SU-DHL-6 (cell line): ENCODE results near the gene PTGIS.

Experiments used
- CTCF ChIP-seq: fragments of 200-600 bp; sonication (generic); IDR thresholded peaks from one replicate; pipeline ENCODE4 v1.5.1; 2017; ENCODE audit warnings: antibody characterized with exemption, mild to moderate bottlenecking, low read length, moderate library complexity; ENCODE audit not compliant: insufficient read depth, poor library complexity, severe bottlenecking
- EZH2phosphoT487 ChIP-seq: fragments of 200-600 bp; sonication (generic), shearing (Covaris generic); conservative IDR thresholded peaks from 2 replicates; pipeline ENCODE4 v1.6.1; 2018; ENCODE audit warnings: mild to moderate bottlenecking, antibody characterized with exemption, low read length, moderate library complexity, mixed read lengths

- TF ChIP-seq CTCF = no peak
- no peak for TF ChIP-seq EZH2phosphoT487
Measured at GRCh38 chr20:49471397-49471796, 96.5 kb downstream of the PTGIS start.
